Naive thymus-derived CD8-positive, alpha-beta T cell (primary cell): ENCODE results near the gene RLN3. TPM values are rescaled to one million over a fixed set of nuclear protein-coding genes. Genes with fewer than 3 reads are reported as not detected.
"Not testable (repeated sequence)": the region's sequence is repeated elsewhere in the genome, so short reads cannot be mapped to it uniquely, and the experiment has no call there.

Experiments
- ATAC-seq, 2 donors: fragments of 150-1000 bp; cut with Tn5 transposase in 1 of 2; sonication (Bioruptor Pico), chemical (Tn5 transposase) in 1 of 2; 1 replicate in 1 of 2; 2 replicates in 1 of 2; pipeline ENCODE4 v1.10.0; 2021; ENCODE audit warnings: mild to moderate bottlenecking in 2 of 2, moderate library complexity in 2 of 2
- POLR2A ChIA-PET: fragments of 350-600 bp; sonication (Branson Sonifier 250); formaldehyde crosslinking; loops from one replicate; lab custom pipeline; 2021; ENCODE audit warnings: antibody characterized with exemption; lab: Charles Lee
- DNase-seq, 10 donors: peaks; one replicate each; pipeline versions ENCODE4 v3.0.0 to v3.0.0-alpha.2; 2020 to 2022
- H3K27ac Mint-ChIP-seq, 10 donors: one replicate each; pipeline ENCODE4 v1.8.0; 2020 to 2022; ENCODE audit warnings: mild to moderate bottlenecking in 10 of 10, mixed read lengths in 10 of 10, moderate library complexity in 4 of 10, inconsistent platforms in 1 of 10
- H3K27me3 Mint-ChIP-seq, 5 donors: one replicate each; pipeline ENCODE4 v1.8.0; 2021 to 2022; ENCODE audit warnings: mixed read lengths in 5 of 5
- H3K36me3 Mint-ChIP-seq, 3 donors: one replicate each; pipeline ENCODE4 v1.8.0; 2020 to 2022; ENCODE audit warnings: mixed read lengths in 3 of 3, mild to moderate bottlenecking in 2 of 3, inconsistent platforms in 1 of 3
- H3K4me1 Mint-ChIP-seq, 4 donors: one replicate each; pipeline ENCODE4 v1.8.0; 2021 to 2022; ENCODE audit warnings: mixed read lengths in 4 of 4
- H3K4me3 Mint-ChIP-seq, 10 donors: one replicate each; pipeline ENCODE4 v1.8.0; 2020 to 2022; ENCODE audit warnings: mild to moderate bottlenecking in 10 of 10, mixed read lengths in 10 of 10, moderate library complexity in 6 of 10, inconsistent platforms in 1 of 10
- H3K9me3 Mint-ChIP-seq, 9 donors: one replicate each; pipeline ENCODE4 v1.8.0; 2020 to 2022; ENCODE audit warnings: mixed read lengths in 9 of 9, mild to moderate bottlenecking in 3 of 9, inconsistent platforms in 1 of 9, moderate library complexity in 1 of 9
- polyA plus RNA-seq, 3 donors: library from polyadenylated mRNA; unstranded; fragments of 300-500 nt; fragmentation: Illumina TruSeq; gene quantifications; one replicate each; pipeline ENCODE4 v1.2.3, GENCODE V29; 2021
- total RNA-seq, 8 experiments: library from RNA in 2 of 8; stranded (reverse) in 2 of 8; gene quantifications; one replicate each; pipeline ENCODE4 v1.2.3 and lab custom pipeline; 2021 to 2026

The RLN3 gene
- total and polyA plus RNA-seq, 5 experiments from 2014 or later, result 0.50 TPM; not detected in 4

GRCh38 chr19:14048443-14049153 is 20.6 kb downstream of the RLN3 start:
- Mint-ChIP-seq H3K9me3 (peaks cover 0 to 2% (median 0%) of the 10 kb centered on the region in 9 donors), H3K36me3 (peaks cover 0 to 88% (median 27%) of the 10 kb centered on the region in 3 donors), H3K27me3 (no peaks in the 10 kb centered on the region), H3K27ac (peak overlapping the region in 8 of 10 donors; percentile 13 to 82 (median 72)), H3K4me3 (no peak overlapping the region), H3K4me1 (peaks cover 1 to 12% (median 7%) of the 10 kb centered on the region in 4 donors)
- ATAC-seq (peak; percentile 72 to 89), DNase-seq (peak; percentile 54 to 81 (median 70))
- POLR2A ChIA-PET, result interaction anchor here (0.7 to 1.7 kb wide), 7 partner anchors 17 to 259 kb away, joined by 3 to 5 read pairs (median 4); partner anchors contain the start of genes DCAF15, IL27RA and RFX1

GRCh38 chr19:14050512-14050911 is 22.6 kb downstream of the RLN3 start:
- Mint-ChIP-seq H3K4me1 (peaks cover 3 to 19% (median 10%) of the 10 kb centered on the region in 4 donors), H3K27ac (peak overlapping the region in 4 of 10 donors; percentile 19 to 71 (median 51))

GRCh38 chr19:14050961-14051360 is 23.0 kb downstream of the RLN3 start:
- H3K27ac Mint-ChIP-seq, DNase-seq, POLR2A ChIA-PET, ATAC-seq, H3K4me3 Mint-ChIP-seq, H3K9me3 Mint-ChIP-seq, H3K27me3 Mint-ChIP-seq: not testable (repeated sequence)
- Mint-ChIP-seq H3K36me3 (peaks cover 0 to 77% (median 27%) of the 10 kb centered on the region in 3 donors), H3K4me1 (peaks cover 1 to 19% (median 9%) of the 10 kb centered on the region in 4 donors)

More at GRCh38 chr19:14050512-14050911, 22.6 kb downstream of the RLN3 start:
- peaks cover 0 to 2% (median 0%) of the 10 kb centered on the region in 9 donors for H3K9me3 Mint-ChIP-seq
- DNase-seq (no peak), ATAC-seq (no peak)
- POLR2A ChIA-PET, result interaction anchor here (0.6 to 0.7 kb wide), 2 partner anchors 276 to 301 kb away, joined by 4 to 5 read pairs; partner anchors contain the start of gene C19orf53
- H3K27me3 Mint-ChIP-seq, result no peaks in the 10 kb centered on the region
- H3K36me3 Mint-ChIP-seq, result peaks cover 0 to 82% (median 27%) of the 10 kb centered on the region in 3 donors
- no peak overlapping the region for H3K4me3 Mint-ChIP-seq

GRCh38 chr19:14051980-14052379 is 24.0 kb downstream of the RLN3 start:
- peak overlapping the region in 2 of 10 donors; percentile 65 to 88 for H3K27ac Mint-ChIP-seq
- ATAC-seq (no peak), DNase-seq (no peak)
- H3K9me3 Mint-ChIP-seq, result peaks cover 0 to 2% (median 0%) of the 10 kb centered on the region in 9 donors
- peaks cover 0 to 68% (median 25%) of the 10 kb centered on the region in 3 donors for H3K36me3 Mint-ChIP-seq
- peaks cover 3 to 12% (median 8%) of the 10 kb centered on the region in 4 donors for H3K4me1 Mint-ChIP-seq
- POLR2A ChIA-PET, result interaction anchor here (0.7 to 2.0 kb wide), 2 partner anchors 19 to 20 kb away, joined by 3 to 5 read pairs; partner anchors contain the start of gene IL27RA
- peaks cover 0 to 3% (median 0%) of the 10 kb centered on the region in 5 donors for H3K27me3 Mint-ChIP-seq
- H3K4me3 Mint-ChIP-seq, result no peak overlapping the region

GRCh38 chr19:14052470-14052869 is 24.5 kb downstream of the RLN3 start:
- H3K9me3 Mint-ChIP-seq, result peaks cover 0 to 2% (median 0%) of the 10 kb centered on the region in 9 donors
- POLR2A ChIA-PET, result interaction anchor here (0.7 to 2.0 kb wide), 5 partner anchors 10 to 181 kb away, joined by 3 to 5 read pairs (median 3); partner anchors contain the start of genes IL27RA and RFX1
- peak overlapping the region in 3 of 10 donors; percentile 43 to 88 (median 65) for H3K27ac Mint-ChIP-seq
- peaks cover 0 to 64% (median 25%) of the 10 kb centered on the region in 3 donors for H3K36me3 Mint-ChIP-seq
- H3K27me3 Mint-ChIP-seq, result peaks cover 0 to 4% (median 0%) of the 10 kb centered on the region in 5 donors
- no peak for ATAC-seq
- DNase-seq, result no peak
- peaks cover 4 to 14% (median 8%) of the 10 kb centered on the region in 4 donors for H3K4me1 Mint-ChIP-seq
- H3K4me3 Mint-ChIP-seq, result no peak overlapping the region

- peaks cover 0 to 9% (median 3%) of the 10 kb centered on the region in 5 donors for H3K27me3 Mint-ChIP-seq
- DNase-seq (no peak), ATAC-seq (no peak)
- POLR2A ChIA-PET, result interaction anchor here (1.2 to 2.0 kb wide), 4 partner anchors 11 to 182 kb away, joined by 3 to 5 read pairs (median 3); partner anchors contain the start of genes IL27RA and RFX1
- H3K9me3 Mint-ChIP-seq, result peaks cover 0 to 2% (median 0%) of the 10 kb centered on the region in 9 donors
- peak overlapping the region in 3 of 10 donors; percentile 37 to 85 (median 47) for H3K27ac Mint-ChIP-seq
- H3K36me3 Mint-ChIP-seq, result peaks cover 0 to 59% (median 25%) of the 10 kb centered on the region in 3 donors
- peak overlapping the region in 1 of 10 donors; percentile 55 for H3K4me3 Mint-ChIP-seq
- H3K4me1 Mint-ChIP-seq, result peaks cover 4 to 18% (median 12%) of the 10 kb centered on the region in 4 donors
Observed at GRCh38 chr19:14053032-14053431, 25.1 kb downstream of the RLN3 start.

GRCh38 chr19:14053500-14053899 is 25.6 kb downstream of the RLN3 start:
- DNase-seq, result no peak
- peak overlapping the region in 5 of 10 donors; percentile 40 to 75 (median 44) for H3K27ac Mint-ChIP-seq
- POLR2A ChIA-PET, result interaction anchor here (1.2 to 2.0 kb wide), 4 partner anchors 11 to 182 kb away, joined by 3 to 5 read pairs (median 3); partner anchors contain the start of genes IL27RA and RFX1
- peaks cover 0 to 55% (median 22%) of the 10 kb centered on the region in 3 donors for H3K36me3 Mint-ChIP-seq
- no peak for ATAC-seq
- peaks cover 3 to 14% (median 8%) of the 10 kb centered on the region in 5 donors for H3K27me3 Mint-ChIP-seq
- H3K4me1 Mint-ChIP-seq, result peaks cover 5 to 21% (median 15%) of the 10 kb centered on the region in 4 donors
- H3K4me3 Mint-ChIP-seq, result peak overlapping the region in 1 of 10 donors; percentile 55
- H3K9me3 Mint-ChIP-seq, result peaks cover 0 to 2% (median 0%) of the 10 kb centered on the region in 9 donors

- POLR2A ChIA-PET, result interaction anchor here (0.8 kb wide), 1 partner anchor 259 kb away, joined by 3 read pairs; the partner anchor contains the start of gene ZSWIM4
Observed at GRCh38 chr19:14054099-14054498, 26.2 kb downstream of the RLN3 start.

GRCh38 chr19:14054721-14055120 is 26.8 kb downstream of the RLN3 start:
- POLR2A ChIA-PET, result interaction anchor here (0.6 to 0.8 kb wide), 2 partner anchors 176 to 260 kb away, joined by 3 read pairs; partner anchors contain the start of gene ZSWIM4
- ATAC-seq (peak in 1 of 2 donors; percentile 11), DNase-seq (no peak)
- Mint-ChIP-seq H3K4me1 (peaks cover 10 to 27% (median 19%) of the 10 kb centered on the region in 4 donors), H3K36me3 (peaks cover 0 to 45% (median 19%) of the 10 kb centered on the region in 3 donors), H3K4me3 (no peak overlapping the region), H3K9me3 (peaks cover 0 to 2% (median 0%) of the 10 kb centered on the region in 9 donors), H3K27me3 (peaks cover 9 to 24% (median 16%) of the 10 kb centered on the region in 5 donors), H3K27ac (no peak overlapping the region)

More at GRCh38 chr19:14054099-14054498, 26.2 kb downstream of the RLN3 start:
- no peak overlapping the region for H3K4me3 Mint-ChIP-seq
- H3K27me3 Mint-ChIP-seq, result peaks cover 9 to 20% (median 12%) of the 10 kb centered on the region in 5 donors
- peaks cover 10 to 25% (median 19%) of the 10 kb centered on the region in 4 donors for H3K4me1 Mint-ChIP-seq
- DNase-seq (no peak), ATAC-seq (no peak)
- H3K9me3 Mint-ChIP-seq, result peaks cover 0 to 2% (median 0%) of the 10 kb centered on the region in 9 donors
- H3K36me3 Mint-ChIP-seq, result peaks cover 0 to 50% (median 19%) of the 10 kb centered on the region in 3 donors
- H3K27ac Mint-ChIP-seq, result peak overlapping the region in 7 of 10 donors; percentile 40 to 84 (median 60)

GRCh38 chr19:14055396-14055795 is 27.4 kb downstream of the RLN3 start:
- H3K27ac Mint-ChIP-seq, result peak overlapping the region in 3 of 10 donors; percentile 26 to 68 (median 37)
- peaks cover 0 to 38% (median 17%) of the 10 kb centered on the region in 3 donors for H3K36me3 Mint-ChIP-seq
- DNase-seq, result no peak
- ATAC-seq, result no peak
- POLR2A ChIA-PET, result interaction anchor here (0.7 kb wide), 1 partner anchor 10 kb away, joined by 3 read pairs; no protein-coding TSS in a partner anchor
- peaks cover 0 to 2% (median 0%) of the 10 kb centered on the region in 9 donors for H3K9me3 Mint-ChIP-seq
- H3K4me1 Mint-ChIP-seq, result peaks cover 10 to 28% (median 20%) of the 10 kb centered on the region in 4 donors
- H3K4me3 Mint-ChIP-seq, result no peak overlapping the region
- H3K27me3 Mint-ChIP-seq, result peaks cover 14 to 30% (median 18%) of the 10 kb centered on the region in 5 donors

- H3K4me1 Mint-ChIP-seq, result peaks cover 10 to 28% (median 20%) of the 10 kb centered on the region in 4 donors
- no peak overlapping the region for H3K27ac Mint-ChIP-seq
- POLR2A ChIA-PET, result interaction anchor here (0.7 to 1.1 kb wide), 2 partner anchors 10 to 25 kb away, joined by 3 to 4 read pairs; partner anchors contain the start of gene IL27RA
- H3K36me3 Mint-ChIP-seq, result peaks cover 0 to 30% (median 16%) of the 10 kb centered on the region in 3 donors
- DNase-seq, result no peak
- H3K9me3 Mint-ChIP-seq, result peaks cover 0 to 2% (median 0%) of the 10 kb centered on the region in 9 donors
- H3K4me3 Mint-ChIP-seq, result peak overlapping the region in 1 of 10 donors; percentile 3
- no peak for ATAC-seq
- H3K27me3 Mint-ChIP-seq, result peaks cover 16 to 38% (median 21%) of the 10 kb centered on the region in 5 donors
Observed at GRCh38 chr19:14056069-14056666, 28.2 kb downstream of the RLN3 start.
